GM06990 (cell line): Measurements from ENCODE around the gene GJC1.
A peak's percentile ranks its signal among the peaks of the same experiment; 100 is the strongest.
"Not testable (repeated sequence)": the region's sequence is repeated elsewhere in the genome, so short reads cannot be mapped to it uniquely, and the experiment has no call there.

ENCODE experiments used
- DNase-seq: peaks from one replicate; pipeline ENCODE4 v3.0.0-alpha.2; 2011; ENCODE audit not compliant: insufficient read length; ENCODE audit errors: extremely low read depth
- H3K27me3 ChIP-seq: replicated peaks from 2 replicates; pipeline ENCODE4 v1.6.0; 2011; ENCODE audit warnings: low read length; ENCODE audit not compliant: control insufficient read depth, insufficient read depth
- H3K36me3 ChIP-seq: 2 replicates; pipeline ENCODE4 v1.5.1; 2011; ENCODE audit warnings: low read length; ENCODE audit not compliant: control insufficient read depth, insufficient read depth
- H3K4me3 ChIP-seq: replicated peaks from 2 replicates; pipeline ENCODE4 v1.5.1; 2011; ENCODE audit warnings: low read depth, mild to moderate bottlenecking, control low read depth, low read length
- TF ChIP-seq, protein P1 (sequence below): IDR thresholded peaks from 2 replicates; pipeline ENCODE4 v1.5.1; 2011; ENCODE audit warnings: low read length, control low read depth, mild to moderate bottlenecking, inconsistent platforms; ENCODE audit not compliant: insufficient read depth, poor library complexity, severe bottlenecking

GJC1 gene

GRCh38 chr17:44758414-44759085 lies 71.5 kb downstream of the GJC1 start, which contains the start of gene ADAM11:
Gene ADAM11 (plus strand): TSS chr17:44758988. CDS start chr17:44759200, 212 bp downstream.
- TF ChIP-seq, protein P1, sequence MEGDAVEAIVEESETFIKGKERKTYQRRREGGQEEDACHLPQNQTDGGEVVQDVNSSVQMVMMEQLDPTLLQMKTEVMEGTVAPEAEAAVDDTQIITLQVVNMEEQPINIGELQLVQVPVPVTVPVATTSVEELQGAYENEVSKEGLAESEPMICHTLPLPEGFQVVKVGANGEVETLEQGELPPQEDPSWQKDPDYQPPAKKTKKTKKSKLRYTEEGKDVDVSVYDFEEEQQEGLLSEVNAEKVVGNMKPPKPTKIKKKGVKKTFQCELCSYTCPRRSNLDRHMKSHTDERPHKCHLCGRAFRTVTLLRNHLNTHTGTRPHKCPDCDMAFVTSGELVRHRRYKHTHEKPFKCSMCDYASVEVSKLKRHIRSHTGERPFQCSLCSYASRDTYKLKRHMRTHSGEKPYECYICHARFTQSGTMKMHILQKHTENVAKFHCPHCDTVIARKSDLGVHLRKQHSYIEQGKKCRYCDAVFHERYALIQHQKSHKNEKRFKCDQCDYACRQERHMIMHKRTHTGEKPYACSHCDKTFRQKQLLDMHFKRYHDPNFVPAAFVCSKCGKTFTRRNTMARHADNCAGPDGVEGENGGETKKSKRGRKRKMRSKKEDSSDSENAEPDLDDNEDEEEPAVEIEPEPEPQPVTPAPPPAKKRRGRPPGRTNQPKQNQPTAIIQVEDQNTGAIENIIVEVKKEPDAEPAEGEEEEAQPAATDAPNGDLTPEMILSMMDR: no peak
- Histone ChIP-seq H3K36me3 (no peaks in the 10 kb centered on the region; the same call in 1 of the 2 replicates), H3K27me3 (peaks cover 4% of the 10 kb centered on the region; the same call in 1 of the 2 replicates), H3K4me3 (peak within 1 kb of the TSS; percentile 33; the same call in 1 of the 2 replicates)
- no peak for DNase-seq

GRCh38 chr17:44757918-44758413 lies 72.1 kb downstream of the GJC1 start:
- Histone ChIP-seq H3K27me3 (peaks cover 4% of the 10 kb centered on the region; the same call in 1 of the 2 replicates), H3K4me3 (no peak overlapping the region), H3K36me3 (no peaks in the 10 kb centered on the region)
- DNase-seq: no peak
- TF ChIP-seq, protein P1: no peak

GRCh38 chr17:44757045-44757917 lies 72.8 kb downstream of the GJC1 start:
- H3K36me3 ChIP-seq: no peaks in the 10 kb centered on the region; the same call in 1 of the 2 replicates
- peaks cover 4% of the 10 kb centered on the region; the same call in 1 of the 2 replicates for H3K27me3 ChIP-seq
- TF ChIP-seq, protein P1: no peak
- H3K4me3 ChIP-seq: no peak overlapping the region
- DNase-seq: no peak

DNA sequence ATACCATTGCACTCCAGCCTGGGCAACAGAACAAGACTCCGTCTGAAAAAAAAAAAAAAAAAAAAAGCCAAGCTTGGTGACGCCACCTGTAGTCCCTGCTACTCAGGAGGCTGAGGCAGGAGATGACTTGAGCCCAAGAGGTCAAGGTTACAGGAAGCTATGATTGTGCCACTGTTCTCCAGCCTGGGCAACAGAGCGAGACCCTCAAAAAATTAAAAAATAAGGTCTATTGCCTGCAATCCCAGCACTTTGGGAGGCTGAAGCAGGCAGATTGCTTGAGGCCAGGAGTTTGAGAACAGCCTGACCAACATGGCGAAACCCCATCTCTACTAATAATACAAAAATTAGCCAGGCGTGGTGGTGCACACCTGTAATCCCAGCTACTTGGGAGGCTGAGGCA lies 74.9 kb downstream of the GJC1 start:
- not testable (repeated sequence) for H3K4me3 ChIP-seq, DNase-seq, H3K27me3 ChIP-seq, H3K36me3 ChIP-seq

GRCh38 chr17:44754276-44754675 lies 75.8 kb downstream of the GJC1 start:
- TF ChIP-seq, protein P1: no peak
- Histone ChIP-seq H3K27me3 (no peaks in the 10 kb centered on the region; the same call in 1 of the 2 replicates), H3K36me3 (peaks cover 9% of the 10 kb centered on the region), H3K4me3 (no peak overlapping the region)
- no peak for DNase-seq
